ENCODE data around the gene P4HA1.

GRCh38 chr10:73083221-73083620 lies 13.4 kb downstream of the P4HA1 start:
- TF ChIP-seq CTCF (IDR thresholded peaks at IDR 0.05) (no peak), POLR2A (IDR thresholded peaks at IDR 0.05) (no peak)
